IMR-90 (cell line): ENCODE results near the gene IDH3B. TPM values are rescaled to one million over a fixed set of nuclear protein-coding genes. Genes with fewer than 3 reads are reported as not detected.

Source experiments
- ATAC-seq: fragments of 200-7000 bp; cut with Tn5 transposase; 2 replicates; pipeline ENCODE4 v1.9.1; 2020; ENCODE audit warnings: low read depth, mild to moderate bottlenecking, moderate library complexity
- BruUV-seq: library from RNA; stranded (reverse); fragments of 400-500 nt; replicated peaks from 2 replicates; lab custom pipeline; 2021; lab: Mats Ljungman, UMichigan
- CTCF ChIA-PET: fragments of 300-600 bp; formaldehyde crosslinking; extraction: SDS; loops from one replicate; lab custom pipeline; 2021; ENCODE audit warnings: antibody characterized with exemption; lab: Yijun Ruan, JAX
- POLR2A ChIA-PET: fragments of 300-600 bp; sonication (Branson Sonifier 250); formaldehyde crosslinking; loops from one replicate; lab custom pipeline; 2022; ENCODE audit warnings: antibody characterized with exemption; ENCODE audit not compliant: unreplicated experiment; lab: Charles Lee
- DNase-seq: peaks from one replicate; pipeline ENCODE4 v3.0.0; 2013
- H2AFZ ChIP-seq: replicated peaks from 2 replicates; pipeline ENCODE3; 2013; ENCODE audit warnings: low read length, mild to moderate bottlenecking; ENCODE audit not compliant: poor library complexity
- H2AK5ac ChIP-seq: 2 replicates; pipeline ENCODE4 v1.6.1; 2013; ENCODE audit warnings: low read depth, low read length, inconsistent platforms
- H2AK9ac ChIP-seq: replicated peaks from 2 replicates; pipeline ENCODE3; 2013; ENCODE audit warnings: mild to moderate bottlenecking, low read depth, low read length, moderate library complexity; ENCODE audit not compliant: poor library complexity
- H2BK120ac ChIP-seq: 2 replicates; pipeline ENCODE4 v1.6.1; 2013; ENCODE audit warnings: low read depth, low read length, inconsistent platforms
- H2BK15ac ChIP-seq: 3 replicates; pipeline ENCODE4 v1.6.1; 2013; ENCODE audit warnings: low read depth, low read length, inconsistent platforms
- H2BK20ac ChIP-seq: 2 replicates; pipeline ENCODE4 v1.6.1; 2013; ENCODE audit warnings: low read depth, mild to moderate bottlenecking, inconsistent platforms, low read length, moderate library complexity
- H2BK5ac ChIP-seq: 2 replicates; pipeline ENCODE4 v1.6.1; 2013; ENCODE audit warnings: mild to moderate bottlenecking, low read depth, low read length, inconsistent platforms; ENCODE audit not compliant: poor library complexity, severe bottlenecking
- H3K14ac ChIP-seq: replicated peaks from 2 replicates; pipeline ENCODE4 v1.6.1; 2013; ENCODE audit warnings: low read depth, low read length, inconsistent platforms
- H3K18ac ChIP-seq: 2 replicates; pipeline ENCODE4 v1.6.1; 2013; ENCODE audit warnings: low read depth, low read length, control low read depth
- H3K23ac ChIP-seq: 2 replicates; pipeline ENCODE4 v1.6.1; 2013; ENCODE audit warnings: low read depth, low read length, inconsistent platforms
- H3K27ac ChIP-seq: 2 replicates; pipeline ENCODE4 v1.5.1; 2013; ENCODE audit warnings: mild to moderate bottlenecking, control low read depth, low read length; ENCODE audit not compliant: insufficient read depth
- H3K27me3 ChIP-seq: 2 replicates; pipeline ENCODE4 v1.6.1; 2013; ENCODE audit warnings: low read length; ENCODE audit not compliant: control insufficient read depth, insufficient read depth
- H3K36me3 ChIP-seq: 2 replicates; pipeline ENCODE4 v1.6.1; 2013; ENCODE audit warnings: low read length, mixed read lengths; ENCODE audit not compliant: control insufficient read depth, insufficient read depth
- H3K4ac ChIP-seq: 2 replicates; pipeline ENCODE4 v1.6.1; 2013; ENCODE audit warnings: low read depth, low read length, inconsistent platforms
- H3K4me1 ChIP-seq: 2 replicates; pipeline ENCODE4 v1.6.1; 2013; ENCODE audit warnings: low read length, mixed read lengths; ENCODE audit not compliant: control insufficient read depth, insufficient read depth
- H3K4me2 ChIP-seq: 2 replicates; pipeline ENCODE4 v1.6.1; 2013; ENCODE audit warnings: low read depth, mild to moderate bottlenecking, control low read depth, low read length, moderate library complexity
- H3K4me3 ChIP-seq: 2 replicates; pipeline ENCODE4 v1.5.1; 2013; ENCODE audit warnings: low read depth, mild to moderate bottlenecking, control low read depth, low read length, moderate library complexity; ENCODE audit not compliant: insufficient read depth
- H3K56ac ChIP-seq: 2 replicates; pipeline ENCODE4 v1.6.1; 2013; ENCODE audit warnings: low read length, inconsistent platforms; ENCODE audit not compliant: insufficient read depth; ENCODE audit errors: extremely low read depth
- H3K79me1 ChIP-seq, 2 experiments: 2 replicates each; pipeline ENCODE4 v1.6.1; 2013; ENCODE audit warnings: low read length in 2 of 2, inconsistent platforms in 1 of 2, low read depth in 1 of 2
- H3K9ac ChIP-seq: 2 replicates; pipeline ENCODE4 v1.6.1; 2013; ENCODE audit warnings: low read depth, low read length, control low read depth
- H3K9me1 ChIP-seq: 2 replicates; pipeline ENCODE4 v1.6.1; 2013; ENCODE audit warnings: low read length, inconsistent platforms; ENCODE audit not compliant: insufficient read depth
- H3K9me3 ChIP-seq: 2 replicates; pipeline ENCODE4 v1.6.1; 2013; ENCODE audit warnings: low read length; ENCODE audit not compliant: control insufficient read depth, insufficient read depth
- H4K20me1 ChIP-seq: 2 replicates; pipeline ENCODE4 v1.6.1; 2013; ENCODE audit warnings: low read length, inconsistent platforms; ENCODE audit not compliant: insufficient read depth
- H4K5ac ChIP-seq: 2 replicates; pipeline ENCODE4 v1.6.1; 2013; ENCODE audit warnings: mild to moderate bottlenecking, low read depth, low read length, control low read depth
- H4K8ac ChIP-seq, 2 experiments: 2 replicates each; pipeline ENCODE4 v1.6.1; 2013; ENCODE audit warnings: low read depth in 2 of 2, low read length in 2 of 2, control low read depth in 1 of 2, inconsistent platforms in 1 of 2
- H4K91ac ChIP-seq: 2 replicates; pipeline ENCODE4 v1.6.1; 2013; ENCODE audit warnings: low read depth, low read length, inconsistent platforms; ENCODE audit not compliant: insufficient read depth
- CTCF ChIP-seq: conservative IDR thresholded peaks from 2 replicates; pipeline ENCODE4 v1.5.1; 2012; ENCODE audit warnings: mild to moderate bottlenecking, low read depth, low read length, improper control_type of control experiment
- NFE2L2 ChIP-seq: fragments of 150-350 bp; IDR thresholded peaks from 2 replicates; pipeline ENCODE4 v1.6.1; 2016; ENCODE audit warnings: low read depth, mild to moderate bottlenecking, low read length
- WGBS, 2 experiments: methylation state at CpG; one replicate each; pipeline versions ENCODE4 v1.1.5 to v1.1.7; 2013; ENCODE audit warnings: missing lambda C conversion rate in 2 of 2; ENCODE audit not compliant: insufficient read length in 1 of 2; ENCODE audit errors: extremely low coverage in 2 of 2; 5-methylcytosine and 5-hydroxymethylcytosine counted together
- dilution Hi-C: fragments of 300-500 bp; cut with HindIII; formaldehyde crosslinking; loops from one replicate; pipeline ENCODE4 v1.14.3; 2018; ENCODE audit warnings: low sequenced_read_pairs; ENCODE audit not compliant: unreplicated experiment
- in situ Hi-C: fragments of 300-500 bp; cut with MboI; formaldehyde crosslinking; loops from 3 replicates; pipeline ENCODE4 v1.14.3; 2019; ENCODE audit warnings: low sequenced_read_pairs, inconsistent platforms, mixed read lengths
- intact Hi-C: fragments of 100-400 bp; cut with micrococcal nuclease; formaldehyde crosslinking; loops from 2 replicates; pipeline ENCODE4 v1.10.0; 2022
- polyA plus RNA-seq, 3 experiments: library from polyadenylated mRNA; depleted of rRNA; stranded (reverse); fragments of >200 nt; gene quantifications; 2 replicates each; pipeline ENCODE4 v1.2.3, GENCODE V29; 2012; ENCODE audit warnings: low replicate concordance in 1 of 3
- total RNA-seq: library from RNA; depleted of rRNA; stranded (reverse); fragments of >200 nt; gene quantifications from 2 replicates; pipeline ENCODE4 v1.2.3, GENCODE V29; 2012

IDH3B gene
- total and polyA plus RNA-seq, 2 of the 4 experiments (the other 2 are of a cell fraction), result 151 to 160 TPM

DNA sequence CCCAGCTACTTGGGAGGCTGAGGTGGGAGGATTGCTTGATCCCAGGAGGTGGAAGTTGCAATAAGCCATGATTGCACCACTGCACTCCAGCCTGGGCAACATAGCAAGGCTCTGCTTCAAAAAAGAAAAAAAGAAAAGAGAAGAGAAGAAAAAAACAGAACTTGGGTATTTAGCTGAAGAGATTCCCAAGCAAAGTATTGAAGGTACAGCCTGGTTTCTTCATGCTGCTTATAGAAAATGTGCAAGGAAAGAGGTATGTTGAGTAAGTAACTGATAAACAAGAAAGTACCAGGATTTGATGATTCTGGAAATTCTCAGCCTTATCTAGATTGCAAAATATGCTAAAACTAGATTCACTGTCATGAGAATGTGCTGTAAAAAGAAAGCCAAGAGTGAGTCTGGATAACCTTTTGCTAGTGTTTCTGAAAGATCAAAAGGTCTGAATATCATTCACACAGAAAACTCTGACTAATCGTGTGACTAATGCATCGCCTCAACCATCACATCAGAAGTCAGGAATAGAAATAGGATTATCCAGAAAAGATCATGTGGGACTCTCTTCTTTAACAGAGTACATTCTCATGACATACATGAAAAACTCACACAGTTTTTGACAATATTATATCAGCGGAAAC, 43.9 kb downstream of the IDH3B start:
- intact Hi-C loops, result no loop called here
- Histone ChIP-seq H3K9me1 (no peaks in the 10 kb centered on the region), H3K4me2 (no peak overlapping the region), H2AK5ac (no peak overlapping the region), H3K27ac (no peak overlapping the region), H4K91ac (no peak overlapping the region), H2AK9ac (no peak overlapping the region), H3K56ac (no peak overlapping the region), H3K27me3 (peaks cover 4% of the 10 kb centered on the region), H2BK20ac (no peak overlapping the region), H3K14ac (no peak overlapping the region), H3K18ac (no peak overlapping the region), H3K23ac (no peak overlapping the region), H3K9ac (no peak overlapping the region), H4K5ac (no peak overlapping the region), H3K4ac (no peak overlapping the region), H4K20me1 (no peaks in the 10 kb centered on the region), H3K36me3 (no peaks in the 10 kb centered on the region), H3K4me1 (no peaks in the 10 kb centered on the region), H3K4me3 (no peak overlapping the region), H3K79me1 (no peaks in the 10 kb centered on the region), H4K8ac (no peak overlapping the region), H2AFZ (no peak overlapping the region), H2BK5ac (no peak overlapping the region), H2BK15ac (no peak overlapping the region), H2BK120ac (no peak overlapping the region), H3K9me3 (peaks cover 2% of the 10 kb centered on the region; the same call in 1 of the 2 replicates)
- ATAC-seq, result no peak
- peak; percentile 15 for DNase-seq
- POLR2A ChIA-PET, result no interaction called here
- dilution Hi-C loops, result no loop called here
- in situ Hi-C loops, result no loop called here
- BruUV-seq, result no TSS peak
- CTCF ChIA-PET, result no interaction called here
- no peak for TF ChIP-seq CTCF
- no peak for TF ChIP-seq NFE2L2
- WGBS, 2 experiments, result no CpG with 5 or more reads among the region's 3 CpGs
